ENCODE measurements around the gene CDC14A.

GRCh38 chr1:100348549-100349144 lies 3.7 kb upstream of the CDC14A start:
- TF ChIP-seq CTCF (IDR thresholded peaks at IDR 0.05), result no peak
- TF ChIP-seq ZBTB33 (IDR thresholded peaks at IDR 0.05; ENCODE audit: borderline replicate concordance, low read depth), result no peak
- TF ChIP-seq RAD21 (IDR thresholded peaks at IDR 0.05; ENCODE audit: low read length), result no peak

All from SK-N-SH (cell line).